Measurements from ENCODE around the gene CALN1.
"Not testable (repeated sequence)": the region's sequence is repeated elsewhere in the genome, so short reads cannot be mapped to it uniquely, and the experiment has no call there.

Gene CALN1

DNA sequence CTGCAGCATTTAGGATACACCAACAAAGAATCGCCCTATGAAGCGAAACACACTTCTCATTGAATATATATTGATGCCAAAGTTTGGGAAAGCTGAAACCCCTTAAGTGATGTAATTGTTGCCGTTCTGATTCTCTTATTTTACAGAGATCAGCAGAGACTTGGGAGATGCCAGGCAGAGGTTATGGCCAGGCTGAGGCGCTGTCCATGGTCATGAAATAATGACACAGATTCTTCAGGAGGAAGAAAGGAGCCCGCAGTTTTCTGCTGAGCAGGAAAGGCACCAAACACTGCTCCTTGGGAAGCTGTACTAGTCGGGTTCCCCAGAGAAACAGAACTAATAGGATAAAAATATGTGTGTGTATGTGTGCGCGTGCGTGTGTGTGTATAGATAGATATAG is 566.0 kb downstream of the CALN1 start:
- no peak for DNase-seq

DNA sequence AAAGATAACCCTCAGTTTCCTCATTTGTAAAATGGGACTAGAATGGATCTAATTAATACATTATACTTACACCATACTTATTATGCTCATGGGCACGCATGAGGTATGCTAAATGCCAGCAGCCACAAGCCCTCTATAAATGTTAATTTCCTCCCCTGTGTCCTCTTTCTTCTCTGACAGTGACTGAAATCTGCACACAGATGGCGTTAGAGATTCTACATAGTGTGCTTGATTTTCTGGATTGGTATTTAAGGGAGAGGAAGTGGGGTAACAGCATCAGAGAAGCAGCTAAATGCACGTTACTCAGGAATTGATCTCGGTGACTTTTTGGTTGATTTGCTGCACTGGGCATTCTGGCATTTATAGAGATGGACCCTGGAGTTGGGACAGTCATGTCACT is 568.5 kb downstream of the CALN1 start:
- DNase-seq = no peak

DNA sequence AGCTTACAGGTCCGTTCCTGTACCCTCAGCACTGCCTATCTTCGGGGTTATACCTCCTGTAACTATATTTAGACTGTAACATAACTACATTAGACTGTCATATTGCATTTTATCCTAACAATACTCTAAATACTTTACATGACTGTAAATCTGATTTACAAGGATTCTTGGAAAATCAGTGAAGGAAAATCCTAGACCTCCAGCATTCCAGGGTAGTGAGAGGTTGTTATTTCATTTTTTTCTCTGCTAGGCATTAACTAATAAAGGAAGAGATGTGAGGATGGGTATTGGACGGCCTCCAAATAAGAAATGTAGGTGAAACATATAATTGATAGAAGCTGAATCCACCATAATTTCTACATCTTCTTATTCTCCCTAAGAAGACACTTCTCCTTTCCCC is 569.4 kb downstream of the CALN1 start:
- no peak for DNase-seq

DNA sequence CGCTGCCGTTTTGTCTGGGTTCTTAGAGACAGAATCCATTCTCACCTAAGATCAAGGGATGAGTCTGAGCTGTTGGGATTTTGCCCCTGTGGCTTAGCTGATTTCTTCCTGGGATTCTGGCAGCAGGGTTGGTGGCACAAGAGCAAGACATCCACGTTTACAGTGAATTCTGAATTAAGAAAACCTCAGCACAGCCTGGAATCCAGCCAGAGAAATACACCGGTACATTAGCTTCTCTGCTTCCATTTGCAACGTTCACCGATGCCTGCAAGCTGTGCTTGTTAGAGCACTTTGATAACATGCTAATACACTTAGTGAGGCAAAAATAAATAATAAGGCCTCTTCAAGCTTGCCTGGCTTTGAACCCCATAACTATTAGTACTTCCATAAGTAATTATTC is 569.8 kb downstream of the CALN1 start:
- DNase-seq = no peak

DNA sequence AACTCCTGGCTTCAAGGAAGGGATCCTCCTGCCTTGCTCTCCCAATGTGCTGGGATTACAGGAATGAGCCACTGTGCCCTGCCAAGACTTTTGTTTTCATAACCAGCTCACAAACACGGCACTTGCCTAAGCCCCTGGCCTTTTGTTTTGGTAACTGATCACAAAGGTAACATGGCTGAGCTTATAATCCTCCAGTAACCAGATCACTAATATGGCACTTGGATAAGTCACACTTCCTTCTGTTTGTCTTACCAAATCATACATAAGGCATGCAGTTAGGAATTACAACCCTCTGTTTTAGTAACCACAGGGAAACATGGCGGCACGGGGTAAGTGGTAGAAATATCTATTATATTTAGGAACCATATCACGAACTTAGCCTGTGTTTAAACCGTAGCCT is 577.1 kb downstream of the CALN1 start:
- no peak for DNase-seq

DNA sequence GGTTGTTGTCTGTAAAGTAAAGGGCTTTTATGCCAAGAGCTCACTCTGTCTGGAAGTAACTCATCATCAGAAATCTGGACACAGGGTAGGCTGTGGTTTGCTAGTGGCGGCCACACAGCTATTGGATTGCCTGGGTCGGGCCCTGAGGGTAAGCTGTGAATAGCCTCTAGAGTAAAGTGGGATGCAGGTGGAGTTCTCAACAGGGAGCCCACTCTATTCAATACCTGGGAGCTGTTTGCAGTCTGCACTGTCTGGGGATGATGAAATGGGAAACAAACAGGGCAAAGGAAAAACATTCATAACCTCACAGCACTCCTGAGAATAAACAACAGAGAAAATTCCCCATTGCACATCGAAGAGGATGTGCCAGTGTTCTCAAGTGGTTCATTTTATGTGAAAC is 582.6 kb downstream of the CALN1 start:
- DNase-seq = no peak

DNA sequence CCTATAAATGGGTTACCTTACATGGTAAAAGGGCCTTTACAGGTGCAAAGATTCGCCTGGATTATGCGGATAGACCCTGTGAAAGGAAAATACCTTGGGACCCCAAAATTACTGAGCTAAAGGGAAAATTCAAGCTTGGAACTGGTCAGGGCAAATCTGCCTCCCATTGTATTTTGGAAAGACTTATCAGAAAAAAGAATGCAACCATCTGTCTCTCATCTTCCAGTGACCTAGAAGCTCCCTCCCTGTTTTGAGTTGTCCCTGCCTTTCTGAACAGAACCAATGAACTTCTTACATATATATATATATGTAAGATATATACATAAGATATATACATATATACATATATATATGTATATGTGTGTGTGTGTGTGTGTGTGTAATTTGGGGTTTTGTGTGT is 583.8 kb downstream of the CALN1 start:
- DNase-seq = no peak

DNA sequence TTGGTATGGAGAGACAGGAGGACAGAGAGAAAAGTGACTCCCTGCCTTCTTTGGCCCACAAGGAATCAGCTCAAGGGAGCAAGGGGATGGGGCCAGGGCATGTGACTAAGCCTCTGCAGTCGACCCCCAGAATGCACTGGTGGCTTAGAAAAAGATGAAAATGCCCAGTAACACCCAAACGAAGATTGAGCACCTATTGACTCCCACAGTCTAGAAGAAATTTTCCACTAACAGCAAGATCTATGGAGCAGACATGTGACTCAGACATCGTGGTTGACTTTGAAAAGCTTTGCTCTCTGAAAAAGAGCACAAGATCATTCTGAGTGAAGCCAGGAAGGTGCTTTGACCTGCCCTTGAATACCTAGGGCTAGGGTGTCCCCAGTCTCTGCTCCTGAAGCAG is 586.0 kb downstream of the CALN1 start:
- DNase-seq = no peak

DNA sequence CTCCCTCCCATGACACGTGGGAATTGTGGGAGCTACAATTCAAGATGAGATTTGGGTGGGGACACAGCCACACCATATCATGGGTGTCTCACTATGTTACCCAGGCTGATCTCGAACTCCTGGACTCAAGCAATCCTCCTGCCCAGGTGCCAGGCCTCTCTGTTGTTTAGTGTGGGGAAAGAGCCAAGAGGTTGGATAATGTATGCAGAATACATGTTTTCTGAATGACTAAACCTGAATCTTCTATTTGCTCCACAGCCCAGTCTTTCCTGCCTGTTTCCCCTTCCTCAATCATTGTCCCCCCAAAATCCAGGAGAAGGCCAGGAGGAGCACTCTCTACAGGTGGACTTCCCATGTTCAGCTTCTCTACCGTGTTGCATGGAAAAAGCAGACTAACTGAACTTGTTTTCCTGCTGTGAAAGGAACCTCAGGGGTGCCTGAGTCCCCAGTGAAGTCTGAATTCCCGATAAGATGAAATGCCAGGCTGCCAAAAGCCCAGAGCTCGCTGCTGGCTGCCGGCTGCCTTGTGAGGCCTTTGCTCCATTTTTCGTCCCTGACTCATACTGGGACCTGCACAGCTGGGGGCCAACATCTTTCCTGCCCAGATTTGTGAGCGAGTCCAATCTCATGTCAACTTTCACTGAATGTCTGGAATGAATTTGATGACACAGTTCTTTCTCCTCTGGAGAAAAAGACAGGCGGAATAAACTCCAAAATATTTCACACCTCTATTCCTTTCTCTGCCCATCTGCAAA is 588.0 kb downstream of the CALN1 start:
- DNase-seq = no peak

DNA sequence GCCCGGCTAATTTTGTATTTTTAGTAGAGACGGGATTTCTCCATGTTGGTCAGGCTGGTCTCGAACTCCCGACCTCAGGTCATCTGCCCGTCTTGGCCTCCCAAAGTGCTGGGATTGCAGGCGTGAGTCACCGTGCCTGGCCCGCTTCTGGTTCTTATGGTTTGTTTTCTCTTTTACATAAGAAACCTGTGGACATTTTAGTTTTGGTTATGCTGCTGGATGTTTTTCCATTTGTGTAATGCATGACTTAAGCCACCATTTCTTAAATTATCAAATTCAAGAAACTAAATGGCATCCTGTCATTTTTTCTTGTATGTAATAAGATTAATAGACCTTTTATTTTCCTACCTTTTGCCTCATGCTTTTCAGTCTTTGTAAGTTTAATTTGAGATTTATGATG is 589.7 kb downstream of the CALN1 start:
- DNase-seq = not testable (repeated sequence)

DNA sequence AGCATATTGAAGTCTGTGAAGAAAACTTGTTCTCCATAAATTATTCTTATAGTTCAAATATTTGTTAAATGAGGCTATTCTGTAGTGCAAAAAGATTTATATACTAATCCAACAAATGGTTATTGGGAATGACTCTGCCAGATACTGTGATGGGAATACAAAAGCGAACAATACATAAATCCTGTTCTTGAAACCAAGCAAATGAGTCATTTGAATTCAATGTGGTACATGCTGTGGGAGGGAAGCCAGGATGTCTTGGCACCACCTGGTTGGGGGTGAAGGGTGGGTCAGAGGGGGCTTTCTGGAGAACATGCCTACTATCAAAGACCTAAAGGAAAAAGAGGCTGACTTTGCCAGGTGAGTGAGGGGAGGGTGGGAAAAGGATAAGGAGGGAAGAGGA is 594.2 kb downstream of the CALN1 start:
- DNase-seq = no peak

DNA sequence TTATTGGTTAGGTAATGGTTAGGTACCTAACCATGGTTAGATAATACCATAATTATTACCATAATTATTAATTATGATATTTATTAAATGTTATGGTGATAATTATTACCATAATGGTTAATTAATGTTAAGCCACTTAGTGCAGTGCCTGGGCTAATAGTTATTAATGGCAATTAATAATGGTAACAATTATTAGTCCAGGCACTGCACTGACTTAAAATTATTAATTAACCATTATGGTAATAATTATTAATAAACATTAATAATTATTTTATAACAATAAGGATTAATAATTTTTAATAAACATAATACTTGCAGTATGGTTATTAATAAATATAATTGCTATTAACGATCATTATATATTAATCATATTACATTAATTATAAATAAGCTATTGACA is 604.0 kb downstream of the CALN1 start:
- no peak for DNase-seq

DNA sequence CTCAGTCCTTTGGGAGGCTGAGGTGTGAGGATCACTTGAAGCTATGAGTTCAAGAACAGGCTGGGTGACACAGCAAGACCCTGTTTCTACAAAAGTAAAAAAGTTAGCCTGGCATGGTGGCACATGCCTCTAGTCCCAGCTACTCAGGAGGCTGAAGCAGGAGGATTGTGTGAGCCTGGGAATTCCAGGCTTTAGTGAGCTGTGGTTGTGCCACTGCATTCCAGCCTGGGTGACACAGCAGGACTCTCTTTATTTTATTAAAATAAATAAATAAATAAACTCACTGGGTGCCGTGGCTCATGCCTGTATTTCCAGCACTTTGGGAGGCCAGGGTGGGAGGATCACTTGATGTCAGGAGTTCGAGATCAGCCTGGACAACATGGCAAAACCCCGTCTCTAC is 607.9 kb downstream of the CALN1 start:
- DNase-seq = no peak

DNA sequence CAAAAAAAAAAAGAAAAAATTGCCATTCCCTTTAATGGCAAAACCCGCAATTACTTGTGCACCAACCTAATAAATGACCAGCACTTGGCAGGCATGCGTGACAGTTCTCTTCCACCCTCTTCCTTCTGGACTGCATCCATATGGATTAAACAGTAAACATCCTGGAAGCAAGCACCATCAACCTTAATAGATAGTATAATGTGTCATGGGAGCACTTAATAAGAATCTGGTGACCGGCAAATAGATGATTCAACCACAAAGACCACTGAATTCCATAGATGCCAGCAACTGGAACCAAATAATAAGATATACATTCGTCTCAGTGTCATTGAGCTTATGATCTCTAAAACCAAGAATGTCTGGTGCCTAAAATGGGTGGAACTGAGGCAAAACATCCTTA is 610.2 kb downstream of the CALN1 start:
- DNase-seq = no peak

DNA sequence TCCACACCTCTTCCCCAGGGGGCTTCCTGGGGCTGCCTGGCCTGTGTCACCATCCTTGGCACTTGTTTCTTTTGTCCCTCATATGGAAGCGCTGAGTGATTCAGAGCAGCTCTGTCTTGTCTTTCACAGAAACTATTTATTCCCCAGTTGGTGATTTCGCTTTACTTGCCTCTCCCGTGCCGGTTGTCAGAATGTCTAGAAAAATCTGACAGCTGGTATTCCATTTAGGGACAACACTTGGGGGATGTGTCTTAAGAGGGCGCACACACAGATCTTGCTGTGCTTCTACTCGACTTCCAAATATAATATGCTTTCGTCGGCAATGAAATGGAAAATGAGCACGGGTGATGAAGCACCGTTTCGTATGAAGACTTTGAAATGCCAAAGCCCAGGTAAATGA is 611.8 kb downstream of the CALN1 start:
- DNase-seq = no peak

DNA sequence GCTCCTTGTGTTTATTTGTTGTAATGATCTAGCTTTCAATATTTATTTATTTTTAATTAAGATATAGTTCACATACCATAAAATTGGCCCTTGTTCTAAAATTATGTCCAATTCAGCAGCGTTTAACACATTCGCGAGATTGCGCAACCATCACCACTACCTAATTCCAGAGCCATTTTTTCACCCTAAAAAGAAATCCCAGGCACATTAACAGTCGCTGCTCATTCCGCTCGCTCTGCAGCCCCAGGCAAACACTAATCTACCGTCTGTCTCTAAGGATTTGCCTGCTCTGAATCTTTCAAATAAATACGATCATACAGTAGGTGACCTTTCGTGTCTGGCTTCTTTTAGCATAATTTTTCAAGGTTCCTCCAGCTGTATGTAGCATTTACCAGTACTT is 616.7 kb downstream of the CALN1 start:
- no peak for DNase-seq

DNA sequence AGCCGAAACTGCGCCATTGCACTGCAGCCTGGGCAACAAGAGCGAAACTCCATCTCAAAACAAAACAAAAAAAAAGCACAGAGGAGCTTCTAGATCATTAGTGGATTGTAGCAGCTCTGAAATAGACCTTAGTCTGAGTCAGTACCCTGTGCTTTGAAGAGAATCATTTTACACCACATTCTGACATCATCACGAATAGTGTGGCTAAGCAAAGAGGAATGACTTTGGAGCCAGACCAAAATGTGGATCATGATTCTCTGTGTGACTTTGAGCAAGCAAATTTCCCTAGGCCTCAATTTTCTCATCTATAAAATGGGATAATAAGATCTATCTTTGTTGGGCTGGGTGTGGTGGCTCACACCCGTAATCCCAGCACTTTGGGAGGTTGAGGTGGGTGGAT is 618.9 kb downstream of the CALN1 start:
- DNase-seq = no peak

DNA sequence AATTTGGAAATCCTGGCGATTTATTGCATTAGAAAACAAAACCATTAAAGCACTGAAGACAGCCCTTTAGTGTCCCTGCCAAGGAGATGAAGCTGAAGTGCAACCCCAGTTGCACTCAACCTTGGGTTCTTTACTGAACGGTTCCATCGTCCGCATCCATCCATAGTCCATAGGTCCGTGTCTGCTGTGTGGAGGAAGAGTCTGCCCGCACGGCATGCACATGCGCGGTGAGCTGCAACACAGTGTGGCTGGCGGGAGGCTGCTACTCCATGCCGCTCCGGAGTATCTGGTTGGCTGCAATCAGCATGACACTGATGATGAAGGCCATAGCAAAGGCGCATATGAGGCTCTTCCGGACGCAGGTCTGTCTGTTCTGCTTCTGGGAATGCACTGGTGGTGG is 624.6 kb downstream of the CALN1 start:
- no peak for DNase-seq

DNA sequence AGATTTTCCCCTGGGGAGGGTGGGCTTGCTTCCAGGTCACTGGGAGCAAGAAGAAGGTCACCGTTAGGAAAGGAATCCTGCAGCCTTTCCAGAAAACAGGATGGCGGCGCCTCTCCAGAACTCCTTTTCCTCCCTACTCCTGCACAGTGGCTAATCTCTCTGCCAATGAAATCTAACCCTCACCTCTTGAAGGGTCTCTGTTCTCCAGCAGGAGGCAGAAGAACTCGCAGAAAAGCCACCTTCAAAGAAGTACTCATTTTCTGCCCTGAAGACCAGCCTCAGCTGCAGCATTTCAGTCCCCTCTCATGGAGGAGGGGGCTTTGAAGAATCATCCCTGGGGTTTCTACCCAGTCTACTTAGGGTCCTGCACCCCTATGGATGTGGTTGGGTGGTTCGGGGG is 626.9 kb downstream of the CALN1 start:
- DNase-seq = no peak

DNA sequence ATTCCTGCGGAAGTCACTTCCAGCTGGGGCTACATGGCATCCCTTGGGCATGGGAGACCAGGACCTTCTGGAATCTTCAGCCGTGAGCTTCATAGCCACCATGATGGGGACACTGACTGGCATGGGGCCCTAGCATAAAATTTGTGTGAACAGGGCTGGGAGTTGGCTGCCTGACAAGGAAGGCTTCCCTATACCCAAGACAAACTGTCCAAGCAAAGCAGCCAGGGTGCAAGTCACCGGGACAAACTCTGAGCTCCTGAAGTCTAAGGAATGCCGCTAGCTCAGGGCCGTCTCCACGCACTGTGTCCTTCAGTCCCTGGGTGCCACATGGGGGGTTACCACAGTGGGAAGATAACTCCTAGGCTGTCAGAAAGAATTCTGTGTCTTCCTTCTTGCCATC is 627.4 kb downstream of the CALN1 start:
- DNase-seq = no peak

DNA sequence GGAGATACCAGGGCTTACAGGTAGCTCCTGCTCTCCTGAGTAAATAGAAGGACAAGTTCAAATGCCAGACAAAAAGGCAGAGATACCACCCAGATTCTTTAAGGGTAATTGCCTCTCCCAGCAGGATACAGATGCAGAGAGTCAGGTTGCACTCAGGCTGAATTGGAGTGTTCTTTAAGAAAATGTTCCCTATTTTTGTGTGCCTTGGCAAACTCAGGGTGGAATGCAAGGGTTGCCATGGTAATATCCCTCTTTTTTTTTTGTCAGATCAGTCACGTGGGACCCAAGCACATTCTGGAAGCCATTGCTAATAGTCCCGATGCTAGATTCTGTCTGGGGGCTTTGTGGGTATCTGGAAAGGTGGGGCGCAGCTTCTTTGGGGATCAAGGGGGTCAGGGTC is 628.0 kb downstream of the CALN1 start:
- no peak for DNase-seq

DNA sequence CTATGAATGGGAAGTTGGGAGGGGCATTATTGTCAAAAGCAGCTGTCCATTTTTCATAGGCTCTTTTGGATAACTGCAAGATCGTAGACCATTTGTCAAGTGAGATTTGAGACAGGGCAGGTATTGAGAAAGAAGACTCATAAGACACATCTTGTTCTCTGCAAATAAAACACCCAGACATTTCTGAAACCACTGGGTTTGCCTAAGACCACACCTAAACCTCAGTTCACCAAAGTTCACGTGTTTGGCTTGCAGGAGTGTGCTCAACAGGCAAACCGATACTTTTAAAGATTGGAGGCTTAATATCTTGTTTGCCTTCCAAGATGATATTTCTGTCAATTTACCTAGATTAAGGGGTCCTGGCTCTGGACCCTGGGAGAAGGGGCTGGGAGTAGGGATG is 628.4 kb downstream of the CALN1 start:
- DNase-seq = no peak

DNA sequence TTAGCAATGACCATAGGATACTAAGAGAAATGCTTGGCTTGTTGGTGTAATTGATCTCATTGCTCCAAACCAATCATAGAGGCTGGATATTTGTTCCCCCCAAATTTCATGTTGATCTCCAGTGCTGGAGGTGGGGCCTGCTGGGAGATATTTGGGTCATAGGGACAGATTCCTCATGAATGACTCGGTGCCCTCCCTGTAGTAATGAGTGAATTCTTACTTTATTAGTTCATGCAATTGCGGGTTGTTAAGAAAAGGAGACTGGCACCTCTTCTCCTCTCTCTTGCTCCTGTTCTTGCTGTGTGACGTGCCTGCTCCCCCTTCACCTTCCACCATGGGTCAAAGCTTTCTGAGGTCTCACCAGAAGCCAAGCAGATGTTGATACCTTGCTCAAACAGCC is 630.1 kb downstream of the CALN1 start:
- DNase-seq = no peak

DNA sequence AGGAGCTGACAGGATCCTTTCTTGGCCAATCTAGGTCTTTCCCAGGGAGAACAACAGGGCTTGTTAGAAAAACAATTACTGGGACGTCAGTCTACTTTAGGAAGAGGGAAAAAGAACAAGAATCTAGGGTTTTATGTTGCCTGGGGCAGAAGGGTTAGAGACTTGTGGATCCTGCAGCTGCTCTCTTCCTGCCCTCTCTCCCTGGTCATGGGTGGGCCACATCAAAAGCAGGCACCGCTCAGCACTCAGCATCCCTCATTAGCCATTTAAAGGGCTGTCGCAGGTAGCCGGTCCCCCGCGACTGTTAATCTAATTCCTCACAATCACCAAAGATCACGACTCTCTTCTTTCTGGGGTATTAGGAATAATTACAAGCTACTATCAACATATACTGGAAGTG is 631.9 kb downstream of the CALN1 start:
- no peak for DNase-seq

DNA sequence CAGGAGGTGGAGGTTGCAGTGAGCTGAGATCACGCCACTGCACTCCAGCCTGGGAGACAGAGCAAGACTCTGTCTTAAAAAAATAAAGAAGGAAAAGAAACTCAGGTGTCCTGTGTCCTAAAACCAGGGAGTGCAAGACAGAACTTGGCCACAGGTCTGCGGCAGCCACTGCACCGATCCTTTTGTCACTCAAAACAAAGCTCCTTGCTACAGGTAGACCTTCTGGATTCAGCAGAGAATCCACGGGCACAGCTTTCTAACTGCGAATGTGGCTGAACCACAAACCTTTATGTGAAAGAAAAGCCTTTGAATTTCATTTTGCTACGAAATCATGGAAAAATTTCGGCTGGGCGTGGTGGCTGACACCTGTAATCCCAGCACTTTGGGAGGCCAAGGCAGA is 634.9 kb downstream of the CALN1 start:
- no peak for DNase-seq

DNA sequence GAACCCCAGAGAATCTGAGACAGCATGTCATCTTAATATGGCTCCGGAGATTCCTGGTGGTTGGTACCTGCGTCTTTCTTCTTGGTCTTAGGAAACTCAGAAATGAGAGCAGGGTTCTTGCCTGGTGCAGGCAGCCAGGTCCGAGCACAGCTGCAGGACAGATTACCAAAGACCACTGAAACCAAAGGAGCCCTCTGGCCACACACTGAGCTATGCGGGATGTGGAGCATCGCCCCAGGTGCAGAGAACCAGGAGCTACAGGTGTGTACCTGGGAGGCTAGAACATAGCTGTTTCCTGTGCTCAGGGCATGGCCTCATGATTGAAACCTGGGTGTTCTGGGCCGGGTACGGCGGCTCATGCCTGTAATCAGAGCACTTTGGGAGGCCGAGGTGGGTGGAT is 635.4 kb downstream of the CALN1 start:
- no peak for DNase-seq

Measured in kidney glomerular epithelial cell (primary cell).